GM19463 (cell line): Measurements from ENCODE around the gene ACSL6.

Experiments used
- ATAC-seq: cut with Tn5 transposase; IDR thresholded peaks from one replicate; pipeline ENCODE4 v1.9.1; 2021; ENCODE audit warnings: mild to moderate bottlenecking, moderate library complexity; ENCODE audit not compliant: unreplicated experiment

ACSL6 gene, protein sequence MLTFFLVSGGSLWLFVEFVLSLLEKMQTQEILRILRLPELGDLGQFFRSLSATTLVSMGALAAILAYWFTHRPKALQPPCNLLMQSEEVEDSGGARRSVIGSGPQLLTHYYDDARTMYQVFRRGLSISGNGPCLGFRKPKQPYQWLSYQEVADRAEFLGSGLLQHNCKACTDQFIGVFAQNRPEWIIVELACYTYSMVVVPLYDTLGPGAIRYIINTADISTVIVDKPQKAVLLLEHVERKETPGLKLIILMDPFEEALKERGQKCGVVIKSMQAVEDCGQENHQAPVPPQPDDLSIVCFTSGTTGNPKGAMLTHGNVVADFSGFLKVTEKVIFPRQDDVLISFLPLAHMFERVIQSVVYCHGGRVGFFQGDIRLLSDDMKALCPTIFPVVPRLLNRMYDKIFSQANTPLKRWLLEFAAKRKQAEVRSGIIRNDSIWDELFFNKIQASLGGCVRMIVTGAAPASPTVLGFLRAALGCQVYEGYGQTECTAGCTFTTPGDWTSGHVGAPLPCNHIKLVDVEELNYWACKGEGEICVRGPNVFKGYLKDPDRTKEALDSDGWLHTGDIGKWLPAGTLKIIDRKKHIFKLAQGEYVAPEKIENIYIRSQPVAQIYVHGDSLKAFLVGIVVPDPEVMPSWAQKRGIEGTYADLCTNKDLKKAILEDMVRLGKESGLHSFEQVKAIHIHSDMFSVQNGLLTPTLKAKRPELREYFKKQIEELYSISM

DNA sequence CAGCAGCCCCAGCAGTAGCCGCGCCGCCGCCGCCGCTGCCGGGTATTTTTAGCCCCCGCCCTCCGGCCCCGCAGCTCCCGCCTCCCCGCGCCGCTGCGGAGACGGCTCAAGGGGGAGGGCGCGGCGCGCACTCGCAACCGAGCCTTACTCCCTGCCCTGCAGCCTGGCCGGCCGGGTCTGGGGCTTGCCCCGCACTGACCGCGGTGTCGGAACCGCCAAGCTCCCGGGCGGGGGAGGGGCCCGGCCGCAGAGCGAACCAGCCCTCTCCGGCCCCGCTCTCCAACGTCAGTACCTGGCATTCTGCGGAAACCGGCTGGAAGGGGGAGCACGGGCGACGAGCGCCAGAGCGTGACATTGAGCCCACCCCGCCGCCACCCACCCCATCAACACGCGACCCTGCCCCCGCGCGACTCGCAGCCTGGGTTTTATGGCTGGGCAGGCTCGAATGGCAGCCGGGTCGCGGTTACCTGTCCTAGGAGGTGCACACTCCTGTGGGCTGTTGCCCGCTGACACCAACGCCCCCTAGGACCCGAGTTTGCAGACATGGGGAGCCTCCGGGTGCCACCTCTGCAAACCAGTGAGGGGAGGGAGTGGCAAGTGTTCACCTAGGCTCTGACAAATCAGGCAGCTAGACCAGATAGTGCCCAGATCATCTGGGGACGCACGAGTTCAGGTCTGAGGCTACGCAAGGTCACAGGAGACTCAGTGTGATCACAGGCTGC is at the start of gene ACSL6:
ACSL6 (minus strand) TSS at position 37 of the 722 bp plus-strand sequence. CDS start 105 bp downstream, outside the sequence.
- ATAC-seq: no peak

GRCh38 chr5:132060501-132061161 is 49.2 kb upstream of the ACSL6 start, which contains the start of gene IL3:
TSS of gene IL3 (plus strand) at chr5:132060655. CDS start at chr5:132060707, 52 bp downstream.
- no peak for ATAC-seq

GRCh38 chr5:132059696-132060500 is 48.4 kb upstream of the ACSL6 start:
- no peak for ATAC-seq

DNA sequence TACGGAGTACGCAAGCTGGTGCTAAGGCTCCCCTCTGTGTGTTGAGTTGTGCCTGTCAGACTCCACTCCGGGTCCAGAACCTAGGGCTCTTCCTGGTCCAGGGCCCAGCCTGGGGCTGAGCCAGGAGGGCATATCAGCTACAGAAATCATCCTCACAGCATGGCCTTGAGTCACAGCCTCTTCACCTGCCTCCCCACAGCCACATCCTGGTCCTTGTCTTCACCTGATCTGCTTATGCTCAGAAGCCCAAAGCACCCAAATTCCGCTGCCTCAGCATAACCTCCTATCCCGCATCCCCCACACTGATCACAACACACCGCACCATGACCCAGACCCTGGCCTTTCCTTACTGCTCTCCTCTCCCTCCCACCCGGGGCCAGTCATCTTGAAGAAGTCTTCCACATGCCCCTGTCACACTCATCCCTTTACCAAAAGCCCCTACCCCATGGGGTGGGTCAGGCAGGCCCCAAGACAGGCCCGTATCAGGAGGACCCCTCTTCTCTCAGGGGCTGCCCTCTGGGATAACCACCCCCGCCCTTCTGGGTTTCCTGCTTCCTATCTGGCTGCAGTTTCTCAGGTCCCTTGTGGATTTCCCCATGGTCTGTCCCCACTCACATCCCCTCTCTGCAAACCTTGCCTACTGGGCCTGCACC is 47.7 kb upstream of the ACSL6 start:
- ATAC-seq: no peak

GRCh38 chr5:132058646-132059042 is 47.2 kb upstream of the ACSL6 start:
- no peak for ATAC-seq

- no peak for ATAC-seq
These were observed 46.2 kb upstream of the ACSL6 start for GRCh38 chr5:132057498-132058255.

DNA sequence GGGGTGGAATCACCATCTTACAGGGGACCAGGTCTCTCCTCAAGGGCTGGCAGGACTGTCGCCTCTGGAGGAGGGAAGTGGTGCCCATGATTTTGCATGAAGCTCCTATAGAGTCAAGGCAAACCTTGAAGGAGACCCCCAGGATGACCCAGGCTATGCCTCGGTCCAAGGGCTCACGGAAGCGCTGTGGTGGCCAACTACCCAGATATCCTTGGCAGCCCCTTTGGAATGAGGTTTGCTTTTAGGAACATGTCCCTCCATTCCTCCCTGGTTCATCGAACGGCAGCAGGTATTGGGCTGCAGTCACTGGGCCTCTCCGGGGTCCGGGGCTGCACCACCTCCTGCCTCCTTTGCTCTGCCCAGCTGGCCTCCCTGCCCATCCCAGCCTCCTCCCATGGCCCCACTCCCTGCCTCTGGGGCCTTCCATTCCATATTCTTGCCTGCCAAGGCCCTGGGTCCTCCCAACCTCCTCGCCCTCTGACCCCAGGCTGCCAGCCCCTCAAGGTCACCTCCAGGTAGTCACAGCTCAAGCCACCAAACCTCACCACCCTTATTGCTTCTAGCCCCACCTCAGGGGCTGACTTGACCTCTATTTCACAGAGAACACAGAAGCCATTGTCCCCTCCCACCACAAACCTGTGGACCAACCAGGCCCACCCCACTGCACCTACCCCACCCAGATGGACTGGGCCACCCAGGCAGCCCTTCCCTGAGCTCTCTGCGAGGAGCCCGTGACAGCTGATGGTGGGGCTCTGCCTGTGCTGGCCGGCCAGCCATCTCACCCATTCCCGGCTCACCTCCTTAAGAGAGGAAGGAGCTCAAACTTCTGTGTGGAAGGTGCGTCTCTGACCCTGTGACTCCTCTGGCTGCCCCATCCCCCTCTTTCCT is 45.4 kb upstream of the ACSL6 start:
- no peak for ATAC-seq

- ATAC-seq: no peak
These were observed 44.6 kb upstream of the ACSL6 start for GRCh38 chr5:132055808-132056609.

DNA sequence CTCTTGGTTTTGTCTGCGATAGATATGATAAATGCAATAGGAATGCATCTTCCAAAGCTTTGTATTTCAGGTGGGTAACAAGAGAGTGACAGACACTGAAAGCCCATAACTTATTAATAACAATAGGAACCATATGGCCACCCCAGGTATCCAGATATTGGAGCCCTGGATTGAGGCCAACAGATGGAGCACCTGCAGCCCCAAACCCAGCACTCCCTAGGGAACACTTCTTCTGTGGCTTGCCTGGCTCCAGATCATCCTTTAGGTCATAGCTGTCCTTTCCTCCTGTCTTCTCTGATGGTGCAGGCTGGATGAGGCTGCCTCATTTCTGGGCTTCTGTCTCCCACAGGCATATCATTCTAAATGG is 44.0 kb upstream of the ACSL6 start:
- no peak for ATAC-seq

- ATAC-seq: no peak
These were observed 43.4 kb upstream of the ACSL6 start for GRCh38 chr5:132054697-132055440.

DNA sequence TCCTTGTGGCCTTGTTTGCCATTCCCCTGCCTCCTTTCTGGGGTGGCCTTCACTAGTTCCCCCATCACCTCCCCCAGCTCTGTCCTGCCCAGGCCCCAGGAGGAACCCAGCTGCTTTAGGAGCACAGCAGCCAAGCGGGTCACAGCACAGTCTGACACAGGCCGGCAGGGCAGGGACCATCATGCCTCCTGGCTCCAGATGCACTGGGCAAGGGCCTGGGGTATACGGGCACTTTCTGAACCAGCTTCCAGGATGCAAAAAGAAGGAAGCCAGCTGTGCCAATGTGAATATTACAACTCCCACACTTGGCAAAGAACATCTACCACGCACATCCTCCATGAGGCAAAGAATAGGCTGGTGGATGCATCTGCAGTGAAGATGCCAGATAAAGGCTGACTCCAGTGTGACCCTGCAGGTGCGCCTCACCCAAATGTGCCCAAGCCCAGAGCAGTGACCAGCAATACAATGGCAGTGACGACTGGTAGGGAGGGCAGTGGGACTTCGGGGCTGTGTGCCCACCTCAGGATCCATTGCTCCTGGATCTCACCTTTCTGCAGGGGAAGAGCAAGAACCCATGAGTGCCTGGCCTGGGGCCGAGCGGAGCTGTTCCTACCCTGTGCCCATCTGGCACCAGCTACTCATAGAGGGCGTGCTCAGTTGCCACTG is 42.7 kb upstream of the ACSL6 start:
- ATAC-seq: no peak

DNA sequence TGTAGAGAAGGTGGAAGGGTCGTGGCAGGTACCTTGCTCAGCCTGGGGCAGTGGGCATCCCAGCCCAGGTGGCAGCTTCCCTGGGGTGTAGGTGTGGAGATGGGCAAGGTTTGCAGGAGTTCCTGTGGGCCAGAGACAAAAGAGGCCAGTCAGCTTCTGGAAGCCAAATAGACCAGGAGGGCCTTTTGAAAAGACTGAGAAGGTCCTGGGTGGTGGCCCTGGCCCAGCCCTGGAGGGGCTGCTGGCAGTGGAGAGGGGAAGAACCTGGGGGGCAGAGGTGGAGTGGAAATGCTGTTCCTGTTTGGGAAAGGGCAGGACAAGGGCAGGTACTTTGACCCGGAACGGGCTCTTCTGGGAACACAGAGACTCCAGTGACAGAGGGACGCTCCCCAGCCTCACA is 42.0 kb upstream of the ACSL6 start:
- ATAC-seq: no peak

GRCh38 chr5:132052520-132052919 is 41.1 kb upstream of the ACSL6 start:
- ATAC-seq: no peak

- ATAC-seq: no peak
These were observed 39.4 kb upstream of the ACSL6 start for GRCh38 chr5:132050661-132051552.

- no peak for ATAC-seq
These were observed 38.7 kb upstream of the ACSL6 start for GRCh38 chr5:132050136-132050535.
